ENCODE data around the gene NR6A1. TPM values are rescaled to one million over a fixed set of nuclear protein-coding genes. Genes with fewer than 3 reads are reported as not detected.

The NR6A1 gene
- total RNA-seq, 1 experiment from 2014 or later = 99.3 TPM

DNA sequence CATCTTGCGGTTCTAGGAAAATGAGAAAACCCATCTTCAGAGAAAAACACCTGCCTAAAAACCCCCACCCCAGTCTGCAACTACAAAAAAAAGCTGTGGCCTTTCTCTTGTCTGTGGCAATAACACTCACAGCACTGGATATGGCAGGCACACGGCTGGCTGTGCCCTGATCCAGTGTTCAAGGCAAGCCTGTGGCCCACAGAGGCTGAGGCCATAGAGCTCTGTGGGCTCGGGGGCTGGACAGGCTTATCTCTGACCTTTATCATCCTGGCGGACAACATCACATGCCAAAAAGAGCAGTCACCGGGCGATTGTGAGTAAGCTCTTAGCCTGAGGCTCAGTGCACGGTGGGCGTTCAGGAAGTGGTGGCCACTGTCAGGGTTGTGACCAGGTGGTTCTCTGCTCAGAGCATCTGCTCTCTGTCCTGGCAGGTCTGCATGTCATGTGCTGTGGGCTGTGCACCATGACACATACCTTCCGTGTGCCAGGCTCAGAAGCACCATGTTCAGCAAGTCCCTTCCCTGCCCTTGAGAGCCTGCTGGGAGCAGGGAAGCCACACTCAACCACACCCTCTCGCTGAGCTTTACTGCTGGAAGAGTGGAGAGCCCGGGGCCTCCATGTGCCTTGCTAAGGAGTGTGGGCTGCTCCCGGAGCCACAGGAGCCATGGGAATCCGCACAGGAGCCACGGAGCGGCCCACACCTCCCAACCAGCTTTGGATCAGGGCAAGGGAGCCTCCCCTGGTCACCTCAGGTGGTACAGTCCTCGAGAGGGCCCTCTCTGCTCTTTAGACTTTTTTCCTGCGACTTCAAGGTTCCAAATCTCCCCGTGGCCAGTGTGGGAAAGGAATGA lies 47.5 kb upstream of the NR6A1 start:
- H3K79me2 ChIP-seq (ENCODE audit: insufficient read depth, low read length) = no peaks in the 10 kb centered on the region
- H2BK5ac ChIP-seq (ENCODE audit: insufficient read length, low read length) = no peak overlapping the region
- no peak overlapping the region for H3K56ac ChIP-seq (ENCODE audit: insufficient read length, low read depth, low read length)
- H3K4me2 ChIP-seq (ENCODE audit: insufficient read depth, insufficient read length, low read length) = no peak overlapping the region
- H2BK12ac ChIP-seq (ENCODE audit: insufficient read length, low read depth, low read length) = no peak overlapping the region
- H3K4me3 Mint-ChIP-seq = no peak overlapping the region
- WGBS (ENCODE audit: extremely low coverage, insufficient read length, low lambda C conversion rate) = no CpG with 5 or more reads among the region's 18 CpGs
- H2BK15ac ChIP-seq (ENCODE audit: low read depth, low read length) = no peak overlapping the region
- H2BK120ac ChIP-seq (ENCODE audit: low read depth, low read length, poor library complexity, severe bottlenecking) = no peak overlapping the region
- no peak overlapping the region for H3K9ac ChIP-seq (ENCODE audit: extremely low read depth, insufficient read length, low read length)
- H3K4me1 Mint-ChIP-seq = peaks cover 4 to 19% of the 10 kb centered on the region in 2 experiments
- no peaks in the 10 kb centered on the region for H4K20me1 ChIP-seq (ENCODE audit: control insufficient read depth, insufficient read depth, insufficient read length)
- DNase-seq = peak; percentile 74
- no peak overlapping the region for H3K27ac ChIP-seq (ENCODE audit: insufficient read length, low read depth, low read length)
- H2AK5ac ChIP-seq (ENCODE audit: insufficient read length, low read length) = no peak overlapping the region
- no peak overlapping the region for H4K5ac ChIP-seq (ENCODE audit: insufficient read length, low read depth, low read length)
- H3K79me1 ChIP-seq (ENCODE audit: insufficient read depth, low read depth, low read length, poor library complexity, severe bottlenecking) = no peaks in the 10 kb centered on the region
- no peak overlapping the region for H3K23ac ChIP-seq (ENCODE audit: insufficient read length, low read depth, low read length)
- no peak overlapping the region for H4K91ac ChIP-seq (ENCODE audit: insufficient read length, low read depth, low read length)
- H3K4ac ChIP-seq (ENCODE audit: low read depth, low read length) = no peak overlapping the region
- no peaks in the 10 kb centered on the region for H3K9me3 ChIP-seq (ENCODE audit: control insufficient read depth, low read depth, low read length)
- H2AFZ ChIP-seq (ENCODE audit: low read length) = no peak overlapping the region
- H3K14ac ChIP-seq (ENCODE audit: insufficient read depth, low read length) = no peak overlapping the region; the same call in 1 of the 2 replicates
- H3K23me2 ChIP-seq (ENCODE audit: insufficient read length, low read depth, low read length, poor library complexity, severe bottlenecking) = no peaks in the 10 kb centered on the region
- no peaks in the 10 kb centered on the region for H3K27me3 ChIP-seq (ENCODE audit: insufficient read depth, low read length)
- H4K8ac ChIP-seq (replicated peaks; ENCODE audit: insufficient read length, low read depth, low read length) = no peak overlapping the region
- H3K27me3 Mint-ChIP-seq (ENCODE audit: low read depth) = no peaks in the 10 kb centered on the region
- no peaks in the 10 kb centered on the region for H3K9me3 Mint-ChIP-seq
- H2BK20ac ChIP-seq (ENCODE audit: low read depth, low read length, poor library complexity, severe bottlenecking) = no peak overlapping the region
- 0 out of 2 replicates have a peak, but pooled peaks cover 2% of the 10 kb centered on the region for H3K4me1 ChIP-seq (ENCODE audit: insufficient read depth, low read length)
- peak overlapping the region in 1 of 3 experiments; percentile 52; a peak in 1 of 7 replicates for H3K27ac Mint-ChIP-seq
- TF ChIP-seq CTCF (conservative IDR thresholded peaks at IDR 0.05) = peak; percentile 38; the same call in 2 of the 3 replicates
- H3K36me3 Mint-ChIP-seq (ENCODE audit: insufficient read depth in 1 of 3, low read depth in 3 of 3) = no peaks in the 10 kb centered on the region
- no peak overlapping the region for H3T11ph ChIP-seq (ENCODE audit: low read length)
- peak overlapping the region; percentile 12 for H3K18ac ChIP-seq (ENCODE audit: insufficient read length, low read depth, low read length)

Measured in H9 (cell line).